Measurements from ENCODE around the gene FTO. TPM values are rescaled to one million over a fixed set of nuclear protein-coding genes. Genes with fewer than 3 reads are reported as not detected.

The FTO gene
- total RNA-seq, 1 donor: 135 TPM

- no peak overlapping the region for H3K4me3 ChIP-seq (ENCODE audit: low read depth, low read length)
- no peak for DNase-seq (ENCODE audit: low read depth)
- no peak for TF ChIP-seq CTCF (IDR thresholded peaks at IDR 0.05; ENCODE audit: insufficient read depth, low read length)
These were observed 438.8 kb downstream of the FTO start for GRCh38 chr16:54142787-54143186.

- no peak overlapping the region for H3K4me3 ChIP-seq (ENCODE audit: low read depth, low read length)
- no peak for TF ChIP-seq CTCF (IDR thresholded peaks at IDR 0.05; ENCODE audit: insufficient read depth, low read length)
- no peak for DNase-seq (ENCODE audit: low read depth)
These were observed 439.5 kb downstream of the FTO start for GRCh38 chr16:54143410-54143809.

- no peak overlapping the region for H3K4me3 ChIP-seq (ENCODE audit: low read depth, low read length)
- no peak for TF ChIP-seq CTCF (IDR thresholded peaks at IDR 0.05; ENCODE audit: insufficient read depth, low read length)
- peak; percentile 4 for DNase-seq (ENCODE audit: low read depth)
These were observed 440.1 kb downstream of the FTO start for GRCh38 chr16:54143934-54144571.

- H3K4me3 ChIP-seq (ENCODE audit: low read depth, low read length): no peak overlapping the region
- no peak for TF ChIP-seq CTCF (IDR thresholded peaks at IDR 0.05; ENCODE audit: insufficient read depth, low read length)
- no peak for DNase-seq (ENCODE audit: low read depth)
These were observed 440.6 kb downstream of the FTO start for GRCh38 chr16:54144572-54144947.

- no peak for TF ChIP-seq CTCF (IDR thresholded peaks at IDR 0.05; ENCODE audit: insufficient read depth, low read length)
- no peak overlapping the region for H3K4me3 ChIP-seq (ENCODE audit: low read depth, low read length)
- no peak for DNase-seq (ENCODE audit: low read depth)
These were observed 441.9 kb downstream of the FTO start for GRCh38 chr16:54145881-54146280.

GRCh38 chr16:54148974-54149373 lies 445.0 kb downstream of the FTO start:
- TF ChIP-seq CTCF (IDR thresholded peaks at IDR 0.05; ENCODE audit: insufficient read depth, low read length): no peak
- no peak overlapping the region for H3K4me3 ChIP-seq (ENCODE audit: low read depth, low read length)

GRCh38 chr16:54150861-54151260 lies 446.9 kb downstream of the FTO start:
- no peak overlapping the region for H3K4me3 ChIP-seq (ENCODE audit: low read depth, low read length)
- TF ChIP-seq CTCF (IDR thresholded peaks at IDR 0.05; ENCODE audit: insufficient read depth, low read length): no peak
- no peak for DNase-seq (ENCODE audit: low read depth)

More at GRCh38 chr16:54148974-54149373, 445.0 kb downstream of the FTO start:
- no peak for DNase-seq (ENCODE audit: low read depth)

Measured in fibroblast of the aortic adventitia (primary cell).